ENCODE results near the gene BICC1.

The BICC1 gene

GRCh38 chr10:58778966-58779365 lies 266.3 kb downstream of the BICC1 start:
- Histone ChIP-seq H3K4me1 (no peaks in the 10 kb centered on the region), H3K36me3 (replicated peaks) (no peaks in the 10 kb centered on the region), H3K27me3 (ENCODE audit: low read depth) (no peaks in the 10 kb centered on the region), H3K4me3 (no peak overlapping the region), H3K9me3 (no peaks in the 10 kb centered on the region)
- DNase-seq (ENCODE audit: low spot score in 2 of 2): no peak
- in situ Hi-C loops (cut with MboI; ENCODE audit: low sequenced_read_pairs): loop anchor here (25.0 kb wide), 1 partner anchor 433 kb away; no protein-coding TSS in a partner anchor

- Histone ChIP-seq H3K4me1 (no peaks in the 10 kb centered on the region), H3K9me3 (no peaks in the 10 kb centered on the region), H3K27me3 (ENCODE audit: low read depth) (no peaks in the 10 kb centered on the region), H3K4me3 (no peak overlapping the region), H3K36me3 (replicated peaks) (no peaks in the 10 kb centered on the region)
- in situ Hi-C loops (cut with MboI; ENCODE audit: low sequenced_read_pairs): loop anchor here (25.0 kb wide), 1 partner anchor 433 kb away; no protein-coding TSS in a partner anchor
- no peak for DNase-seq (ENCODE audit: low spot score in 2 of 2)
Measured at GRCh38 chr10:58779594-58779993, 266.9 kb downstream of the BICC1 start.

GRCh38 chr10:58780476-58780875 lies 267.8 kb downstream of the BICC1 start:
- in situ Hi-C loops (cut with MboI; ENCODE audit: low sequenced_read_pairs): loop anchor here (10.0 to 25.0 kb wide), 3 partner anchors 164 to 844 kb away; no protein-coding TSS in a partner anchor
- Histone ChIP-seq H3K9me3 (no peaks in the 10 kb centered on the region), H3K4me3 (no peak overlapping the region), H3K27me3 (ENCODE audit: low read depth) (no peaks in the 10 kb centered on the region), H3K4me1 (no peaks in the 10 kb centered on the region), H3K36me3 (replicated peaks) (no peaks in the 10 kb centered on the region)
- no peak for DNase-seq (ENCODE audit: low spot score in 2 of 2)

- DNase-seq (ENCODE audit: low spot score in 2 of 2): peak; percentile 10 to 52
- H3K4me3 ChIP-seq: no peak overlapping the region
- H3K4me1 ChIP-seq: no peaks in the 10 kb centered on the region
- no peaks in the 10 kb centered on the region for H3K27me3 ChIP-seq (ENCODE audit: low read depth)
- H3K9me3 ChIP-seq: no peaks in the 10 kb centered on the region
- in situ Hi-C loops (cut with MboI; ENCODE audit: low sequenced_read_pairs): loop anchor here (10.0 to 25.0 kb wide), 3 partner anchors 163 to 843 kb away; no protein-coding TSS in a partner anchor
- H3K36me3 ChIP-seq (replicated peaks): no peaks in the 10 kb centered on the region
Measured at GRCh38 chr10:58781873-58782488, 269.3 kb downstream of the BICC1 start.

- Histone ChIP-seq H3K36me3 (replicated peaks) (no peaks in the 10 kb centered on the region), H3K4me1 (no peaks in the 10 kb centered on the region), H3K9me3 (no peaks in the 10 kb centered on the region), H3K27me3 (ENCODE audit: low read depth) (no peaks in the 10 kb centered on the region), H3K4me3 (no peak overlapping the region)
- in situ Hi-C loops (cut with MboI; ENCODE audit: low sequenced_read_pairs): loop anchor here (10.0 to 25.0 kb wide), 3 partner anchors 162 to 842 kb away; no protein-coding TSS in a partner anchor
- no peak for DNase-seq (ENCODE audit: low spot score in 2 of 2)
Measured at GRCh38 chr10:58782876-58783851, 270.5 kb downstream of the BICC1 start.

GRCh38 chr10:58784361-58784760 lies 271.7 kb downstream of the BICC1 start:
- no peak for DNase-seq (ENCODE audit: low spot score in 2 of 2)
- Histone ChIP-seq H3K4me1 (no peaks in the 10 kb centered on the region), H3K4me3 (no peak overlapping the region), H3K27me3 (ENCODE audit: low read depth) (no peaks in the 10 kb centered on the region), H3K9me3 (no peaks in the 10 kb centered on the region), H3K36me3 (replicated peaks) (no peaks in the 10 kb centered on the region)
- in situ Hi-C loops (cut with MboI; ENCODE audit: low sequenced_read_pairs): loop anchor here (10.0 to 25.0 kb wide), 3 partner anchors 160 to 840 kb away; no protein-coding TSS in a partner anchor

GRCh38 chr10:58785354-58785753 lies 272.7 kb downstream of the BICC1 start:
- H3K4me1 ChIP-seq: no peaks in the 10 kb centered on the region
- no peak overlapping the region for H3K4me3 ChIP-seq
- no peaks in the 10 kb centered on the region for H3K36me3 ChIP-seq (replicated peaks)
- no peak for DNase-seq (ENCODE audit: low spot score in 2 of 2)
- H3K9me3 ChIP-seq: no peaks in the 10 kb centered on the region
- in situ Hi-C loops (cut with MboI; ENCODE audit: low sequenced_read_pairs): loop anchor here (10.0 to 25.0 kb wide), 3 partner anchors 159 to 839 kb away; no protein-coding TSS in a partner anchor
- H3K27me3 ChIP-seq (ENCODE audit: low read depth): no peaks in the 10 kb centered on the region

- DNase-seq (ENCODE audit: low spot score in 2 of 2): no peak
- Histone ChIP-seq H3K27me3 (ENCODE audit: low read depth) (no peaks in the 10 kb centered on the region), H3K4me3 (no peak overlapping the region), H3K4me1 (no peaks in the 10 kb centered on the region), H3K9me3 (no peaks in the 10 kb centered on the region), H3K36me3 (replicated peaks) (no peaks in the 10 kb centered on the region)
- in situ Hi-C loops (cut with MboI; ENCODE audit: low sequenced_read_pairs): loop anchor here (25.0 kb wide), 1 partner anchor 421 kb away; no protein-coding TSS in a partner anchor
Measured at GRCh38 chr10:58791137-58791536, 278.5 kb downstream of the BICC1 start.

GRCh38 chr10:58795560-58795959 lies 282.9 kb downstream of the BICC1 start:
- in situ Hi-C loops (cut with MboI; ENCODE audit: low sequenced_read_pairs): loop anchor here (25.0 kb wide), 1 partner anchor 417 kb away; no protein-coding TSS in a partner anchor
- Histone ChIP-seq H3K4me1 (no peaks in the 10 kb centered on the region), H3K9me3 (no peaks in the 10 kb centered on the region), H3K27me3 (ENCODE audit: low read depth) (no peaks in the 10 kb centered on the region), H3K4me3 (no peak overlapping the region), H3K36me3 (replicated peaks) (no peaks in the 10 kb centered on the region)
- no peak for DNase-seq (ENCODE audit: low spot score in 2 of 2)

- in situ Hi-C loops (cut with MboI; ENCODE audit: low sequenced_read_pairs): loop anchor here (25.0 kb wide), 1 partner anchor 416 kb away; no protein-coding TSS in a partner anchor
Measured at GRCh38 chr10:58796242-58796641, 283.6 kb downstream of the BICC1 start.

GRCh38 chr10:58796824-58797223 lies 284.2 kb downstream of the BICC1 start:
- no peak overlapping the region for H3K4me3 ChIP-seq
- no peak for DNase-seq (ENCODE audit: low spot score in 2 of 2)
- no peaks in the 10 kb centered on the region for H3K9me3 ChIP-seq
- H3K36me3 ChIP-seq (replicated peaks): no peaks in the 10 kb centered on the region
- H3K27me3 ChIP-seq (ENCODE audit: low read depth): no peaks in the 10 kb centered on the region
- no peaks in the 10 kb centered on the region for H3K4me1 ChIP-seq
- in situ Hi-C loops (cut with MboI; ENCODE audit: low sequenced_read_pairs): loop anchor here (25.0 kb wide), 1 partner anchor 415 kb away; no protein-coding TSS in a partner anchor

More at GRCh38 chr10:58796242-58796641, 283.6 kb downstream of the BICC1 start:
- Histone ChIP-seq H3K4me3 (no peak overlapping the region), H3K9me3 (no peaks in the 10 kb centered on the region), H3K4me1 (no peaks in the 10 kb centered on the region), H3K36me3 (replicated peaks) (no peaks in the 10 kb centered on the region), H3K27me3 (ENCODE audit: low read depth) (no peaks in the 10 kb centered on the region)
- DNase-seq (ENCODE audit: low spot score in 2 of 2): peak in 1 of 2 experiments; percentile 12

GRCh38 chr10:58797356-58797755 lies 284.7 kb downstream of the BICC1 start:
- Histone ChIP-seq H3K36me3 (replicated peaks) (no peaks in the 10 kb centered on the region), H3K9me3 (no peaks in the 10 kb centered on the region), H3K4me3 (no peak overlapping the region), H3K27me3 (ENCODE audit: low read depth) (no peaks in the 10 kb centered on the region), H3K4me1 (no peaks in the 10 kb centered on the region)
- in situ Hi-C loops (cut with MboI; ENCODE audit: low sequenced_read_pairs): loop anchor here (25.0 kb wide), 1 partner anchor 415 kb away; no protein-coding TSS in a partner anchor
- no peak for DNase-seq (ENCODE audit: low spot score in 2 of 2)

- in situ Hi-C loops (cut with MboI; ENCODE audit: low sequenced_read_pairs): no loop called here
- H3K4me1 ChIP-seq: no peaks in the 10 kb centered on the region
Measured at GRCh38 chr10:58802047-58802446, 289.4 kb downstream of the BICC1 start.

More at GRCh38 chr10:58802047-58802446, 289.4 kb downstream of the BICC1 start:
- Histone ChIP-seq H3K4me3 (no peak overlapping the region), H3K36me3 (replicated peaks) (0 out of 2 replicates have a peak, but pooled peaks cover 8% of the 10 kb centered on the region), H3K27me3 (ENCODE audit: low read depth) (no peaks in the 10 kb centered on the region), H3K9me3 (no peaks in the 10 kb centered on the region)
- no peak for DNase-seq (ENCODE audit: low spot score in 2 of 2)

Measured in HAP-1 (cell line).